NCI-H2227 (cell line): ENCODE data around the gene HMMR.
"Not testable (repeated sequence)": the region's sequence is repeated elsewhere in the genome, so short reads cannot be mapped to it uniquely, and the experiment has no call there.

Experiments
- DNase-seq: peaks from one replicate; lab custom pipeline; 2025; ENCODE audit not compliant: unreplicated experiment; lab: John Stamatoyannopoulos, UW

The HMMR gene

GRCh38 chr5:163505368-163506094, 45.1 kb downstream of the HMMR start, which contains the start of gene MAT2B:
Gene MAT2B (plus strand): TSS chr5:163505619. CDS start chr5:163505687, 68 bp downstream.
- DNase-seq = peak; percentile 93

- no peak for DNase-seq
Measured at GRCh38 chr5:163506095-163506457, 45.6 kb downstream of the HMMR start.

GRCh38 chr5:163506726-163507125, 46.3 kb downstream of the HMMR start:
- no peak for DNase-seq

- no peak for DNase-seq
Measured at GRCh38 chr5:163508753-163509152, 48.3 kb downstream of the HMMR start.

GRCh38 chr5:163509291-163509951, 49.0 kb downstream of the HMMR start:
- no peak for DNase-seq

GRCh38 chr5:163512526-163512925, 52.1 kb downstream of the HMMR start:
- DNase-seq = no peak

GRCh38 chr5:163525096-163525495, 64.7 kb downstream of the HMMR start:
- DNase-seq = no peak

- DNase-seq = no peak
Measured at GRCh38 chr5:163529698-163530097, 69.3 kb downstream of the HMMR start.

- no peak for DNase-seq
Measured at GRCh38 chr5:163531272-163531671, 70.8 kb downstream of the HMMR start.

GRCh38 chr5:163532171-163533084, 72.0 kb downstream of the HMMR start:
- DNase-seq = no peak

GRCh38 chr5:163533223-163533622, 72.8 kb downstream of the HMMR start:
- no peak for DNase-seq

GRCh38 chr5:163534492-163535094, 74.2 kb downstream of the HMMR start:
- no peak for DNase-seq

- DNase-seq = no peak
Measured at GRCh38 chr5:163535290-163535689, 74.9 kb downstream of the HMMR start.

GRCh38 chr5:163536442-163536841, 76.0 kb downstream of the HMMR start:
- not testable (repeated sequence) for DNase-seq

GRCh38 chr5:163540696-163541095, 80.3 kb downstream of the HMMR start:
- no peak for DNase-seq
